Endothelial cell (in vitro differentiated cells): Measurements from ENCODE around the gene ATP8A2. TPM values are rescaled to one million over a fixed set of nuclear protein-coding genes. Genes with fewer than 3 reads are reported as not detected.
"Not testable (repeated sequence)": the region's sequence is repeated elsewhere in the genome, so short reads cannot be mapped to it uniquely, and the experiment has no call there.

Experiments
- DNase-seq: peaks from one replicate; pipeline ENCODE4 v3.0.0; 2021; ENCODE audit warnings: low spot score
- H3K27ac Mint-ChIP-seq: one replicate; pipeline ENCODE4 v1.8.0; 2021; ENCODE audit warnings: mixed read lengths, inconsistent platforms; ENCODE audit not compliant: unreplicated experiment
- H3K27me3 Mint-ChIP-seq: one replicate; pipeline ENCODE4 v1.8.0; 2021; ENCODE audit warnings: mild to moderate bottlenecking, moderate library complexity, mixed read lengths, inconsistent platforms; ENCODE audit not compliant: unreplicated experiment
- H3K36me3 Mint-ChIP-seq: one replicate; pipeline ENCODE4 v1.8.0; 2021; ENCODE audit warnings: mild to moderate bottlenecking, low read depth, mixed read lengths, inconsistent platforms; ENCODE audit not compliant: unreplicated experiment
- H3K4me1 Mint-ChIP-seq: one replicate; pipeline ENCODE4 v1.8.0; 2021; ENCODE audit warnings: mild to moderate bottlenecking, mixed read lengths, inconsistent platforms; ENCODE audit not compliant: unreplicated experiment
- H3K4me3 Mint-ChIP-seq: one replicate; pipeline ENCODE4 v1.8.0; 2021; ENCODE audit warnings: mild to moderate bottlenecking, mixed read lengths, inconsistent platforms; ENCODE audit not compliant: unreplicated experiment
- H3K9me3 Mint-ChIP-seq: one replicate; pipeline ENCODE4 v1.8.0; 2021; ENCODE audit warnings: mixed read lengths, inconsistent platforms; ENCODE audit not compliant: unreplicated experiment
- total RNA-seq: library from RNA; stranded (reverse); fragmentation: NEBNext Ultra II Directional; extraction: Animal tissue kit (Norgen Biotek cat#: 25700); gene quantifications from one replicate; pipeline ENCODE4 v1.2.1, GENCODE V29; 2021; ENCODE audit not compliant: unreplicated experiment
- TF ChIP-seq, protein P1 (sequence below): fragments of 200-600 bp; sonication (generic); IDR thresholded peaks from one replicate; pipeline ENCODE4 v1.5.0; 2021; ENCODE audit warnings: antibody characterized with exemption; ENCODE audit not compliant: unreplicated experiment

ATP8A2 gene
- total RNA-seq, 1 donor from 2014 or later: 2.1 TPM

DNA sequence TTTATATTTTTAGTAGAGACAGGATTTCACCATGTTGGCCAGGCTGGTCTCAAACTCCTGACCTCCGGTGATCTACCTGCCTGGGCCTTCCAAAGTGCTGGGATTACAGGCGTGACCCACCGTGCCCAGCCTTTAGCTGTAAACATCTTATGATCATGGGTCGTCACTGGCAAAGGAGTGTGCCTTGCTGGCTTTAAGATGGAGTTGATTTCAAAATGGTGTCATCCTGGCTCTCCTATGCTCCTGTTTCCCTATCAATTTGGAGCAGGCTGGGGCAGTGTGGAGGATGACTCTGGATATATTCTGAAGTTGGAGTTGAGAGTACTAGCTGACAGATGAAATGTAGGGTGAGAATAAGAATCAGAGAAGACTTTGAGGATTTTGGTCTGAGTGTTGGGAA is 18.4 kb upstream of the ATP8A2 start:
- DNase-seq: no peak
- Mint-ChIP-seq H3K36me3 (no peaks in the 10 kb centered on the region), H3K27ac (no peak overlapping the region), H3K4me3 (no peak overlapping the region), H3K27me3 (peaks cover 7% of the 10 kb centered on the region), H3K4me1 (peaks cover 15% of the 10 kb centered on the region), H3K9me3 (no peaks in the 10 kb centered on the region)
- TF ChIP-seq, protein P1, sequence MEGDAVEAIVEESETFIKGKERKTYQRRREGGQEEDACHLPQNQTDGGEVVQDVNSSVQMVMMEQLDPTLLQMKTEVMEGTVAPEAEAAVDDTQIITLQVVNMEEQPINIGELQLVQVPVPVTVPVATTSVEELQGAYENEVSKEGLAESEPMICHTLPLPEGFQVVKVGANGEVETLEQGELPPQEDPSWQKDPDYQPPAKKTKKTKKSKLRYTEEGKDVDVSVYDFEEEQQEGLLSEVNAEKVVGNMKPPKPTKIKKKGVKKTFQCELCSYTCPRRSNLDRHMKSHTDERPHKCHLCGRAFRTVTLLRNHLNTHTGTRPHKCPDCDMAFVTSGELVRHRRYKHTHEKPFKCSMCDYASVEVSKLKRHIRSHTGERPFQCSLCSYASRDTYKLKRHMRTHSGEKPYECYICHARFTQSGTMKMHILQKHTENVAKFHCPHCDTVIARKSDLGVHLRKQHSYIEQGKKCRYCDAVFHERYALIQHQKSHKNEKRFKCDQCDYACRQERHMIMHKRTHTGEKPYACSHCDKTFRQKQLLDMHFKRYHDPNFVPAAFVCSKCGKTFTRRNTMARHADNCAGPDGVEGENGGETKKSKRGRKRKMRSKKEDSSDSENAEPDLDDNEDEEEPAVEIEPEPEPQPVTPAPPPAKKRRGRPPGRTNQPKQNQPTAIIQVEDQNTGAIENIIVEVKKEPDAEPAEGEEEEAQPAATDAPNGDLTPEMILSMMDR: no peak

DNA sequence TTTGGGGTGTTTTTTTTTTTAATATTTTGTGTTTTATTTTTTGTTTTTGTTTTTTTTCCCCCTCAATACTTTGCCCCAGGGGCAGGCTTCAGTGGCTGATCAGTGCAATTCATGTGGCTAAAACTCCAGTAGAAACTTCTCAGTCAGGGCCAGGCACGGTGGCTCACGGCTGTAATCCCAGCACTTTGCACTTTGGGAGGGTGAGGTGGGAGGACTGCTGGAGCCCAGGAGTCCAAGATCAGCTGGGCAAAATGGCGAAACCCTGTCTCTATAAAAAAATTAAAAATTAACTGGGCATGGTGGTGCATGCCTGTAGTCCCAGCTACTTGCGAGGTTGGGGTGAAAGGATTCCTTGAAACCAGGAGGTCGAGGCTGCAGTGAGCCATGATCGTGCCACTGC is 17.4 kb upstream of the ATP8A2 start:
- Mint-ChIP-seq H3K27me3 (peaks cover 7% of the 10 kb centered on the region), H3K4me1 (peaks cover 15% of the 10 kb centered on the region), H3K36me3 (no peaks in the 10 kb centered on the region), H3K27ac (no peak overlapping the region), H3K4me3 (no peak overlapping the region), H3K9me3 (no peaks in the 10 kb centered on the region)
- no peak for DNase-seq
- TF ChIP-seq, protein P1: no peak

DNA sequence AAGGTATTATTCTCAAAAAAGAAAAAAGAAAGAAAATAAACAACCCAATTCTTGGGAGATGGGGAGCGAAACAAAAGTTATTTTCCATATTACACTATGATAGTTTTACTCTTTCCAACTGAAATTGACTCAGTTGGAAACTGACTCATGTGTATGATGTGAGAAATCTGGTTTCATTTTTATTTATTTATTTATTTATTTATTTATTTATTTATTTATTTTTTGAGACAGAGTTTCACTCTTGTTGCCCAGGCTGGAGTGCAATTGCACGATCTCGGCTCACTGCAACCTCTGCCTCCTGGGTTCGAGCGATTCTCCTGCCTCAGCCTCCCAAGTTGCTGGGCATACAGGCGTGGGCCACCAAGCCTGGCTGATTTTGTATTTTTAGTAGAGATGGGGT is 11.3 kb upstream of the ATP8A2 start:
- not testable (repeated sequence) for H3K4me1 Mint-ChIP-seq, H3K27ac Mint-ChIP-seq, H3K4me3 Mint-ChIP-seq, H3K9me3 Mint-ChIP-seq, DNase-seq, H3K36me3 Mint-ChIP-seq, H3K27me3 Mint-ChIP-seq

DNA sequence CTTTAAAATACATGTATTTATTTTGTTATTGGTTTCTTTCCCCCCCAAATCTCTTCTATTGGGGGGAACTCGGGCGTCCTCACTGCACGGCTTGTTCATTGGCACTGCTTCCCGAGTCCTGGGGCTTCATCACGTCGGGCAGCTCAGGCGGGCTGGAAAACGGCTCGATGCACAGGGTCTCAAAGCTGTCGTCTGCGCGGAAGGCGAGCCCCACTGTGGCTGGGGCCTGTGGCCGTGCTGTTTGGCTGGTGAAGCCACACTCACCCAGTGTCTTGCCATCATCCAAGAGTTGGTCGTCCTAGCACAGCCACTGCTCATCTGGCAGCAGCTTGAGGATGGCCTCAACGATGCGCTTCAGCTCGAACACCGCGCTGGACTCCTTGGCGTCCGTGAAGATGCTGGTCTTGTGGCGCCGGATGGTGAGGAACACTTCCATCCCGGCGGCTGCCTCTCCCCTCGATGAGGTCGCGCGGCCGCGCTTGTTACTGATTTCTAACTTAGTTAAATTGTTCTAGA is 6.0 kb upstream of the ATP8A2 start:
- no peak for DNase-seq
- Mint-ChIP-seq H3K27ac (no peak overlapping the region), H3K9me3 (no peaks in the 10 kb centered on the region), H3K27me3 (no peaks in the 10 kb centered on the region), H3K4me3 (no peak overlapping the region), H3K36me3 (no peaks in the 10 kb centered on the region), H3K4me1 (no peaks in the 10 kb centered on the region)
- TF ChIP-seq, protein P1: no peak

DNA sequence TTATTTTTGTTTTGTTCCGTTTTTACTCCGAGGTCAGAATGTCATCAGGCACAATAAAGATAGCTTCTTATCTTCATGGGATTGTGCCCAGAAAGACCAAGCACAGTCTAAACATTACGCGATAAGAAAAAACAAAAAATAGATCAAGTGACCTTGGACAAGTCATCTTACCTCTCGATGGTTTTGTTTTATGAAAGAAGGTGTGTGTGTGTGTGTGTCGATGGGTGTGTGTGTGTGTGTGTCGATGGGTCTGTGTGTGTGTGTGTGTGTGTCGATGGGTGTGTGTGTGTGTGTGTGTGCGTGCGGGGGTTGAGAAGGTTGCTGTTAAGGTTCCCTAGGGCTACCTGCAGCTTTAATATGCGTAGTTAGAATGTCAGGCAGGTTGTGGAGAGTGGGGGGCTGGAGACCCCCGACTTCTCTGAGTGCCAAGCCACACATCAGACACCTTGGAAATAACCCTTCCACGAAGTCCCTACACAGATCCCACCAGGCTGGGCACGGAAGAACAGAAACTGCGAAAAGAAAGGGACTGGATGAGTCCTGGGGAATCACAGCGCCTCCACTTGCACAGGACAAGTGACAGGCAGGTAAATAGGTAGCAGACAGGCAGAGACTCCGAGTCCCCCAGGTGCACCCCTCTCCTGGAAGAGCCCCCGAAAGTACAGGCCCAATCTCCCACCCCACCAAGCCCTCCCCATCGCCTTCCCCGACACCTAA is 458 bp upstream of the ATP8A2 start:
- peak overlapping the region; percentile 92 for H3K4me3 Mint-ChIP-seq
- H3K36me3 Mint-ChIP-seq: peaks cover 7% of the 10 kb centered on the region
- DNase-seq: no peak
- peaks cover 10% of the 10 kb centered on the region for H3K4me1 Mint-ChIP-seq
- peak overlapping the region; percentile 24 for H3K27ac Mint-ChIP-seq
- H3K9me3 Mint-ChIP-seq: no peaks in the 10 kb centered on the region
- TF ChIP-seq, protein P1: no peak
- H3K27me3 Mint-ChIP-seq: peaks cover 20% of the 10 kb centered on the region
